Endothelial cell (in vitro differentiated cells): ENCODE results near the gene SLC26A4. TPM values are rescaled to one million over a fixed set of nuclear protein-coding genes. Genes with fewer than 3 reads are reported as not detected.

Experiments
- DNase-seq: peaks from one replicate; pipeline ENCODE4 v3.0.0; 2021; ENCODE audit warnings: low spot score
- H3K27ac Mint-ChIP-seq: one replicate; pipeline ENCODE4 v1.8.0; 2021; ENCODE audit warnings: mixed read lengths, inconsistent platforms; ENCODE audit not compliant: unreplicated experiment
- H3K27me3 Mint-ChIP-seq: one replicate; pipeline ENCODE4 v1.8.0; 2021; ENCODE audit warnings: mild to moderate bottlenecking, moderate library complexity, mixed read lengths, inconsistent platforms; ENCODE audit not compliant: unreplicated experiment
- H3K36me3 Mint-ChIP-seq: one replicate; pipeline ENCODE4 v1.8.0; 2021; ENCODE audit warnings: mild to moderate bottlenecking, low read depth, mixed read lengths, inconsistent platforms; ENCODE audit not compliant: unreplicated experiment
- H3K4me1 Mint-ChIP-seq: one replicate; pipeline ENCODE4 v1.8.0; 2021; ENCODE audit warnings: mild to moderate bottlenecking, mixed read lengths, inconsistent platforms; ENCODE audit not compliant: unreplicated experiment
- H3K4me3 Mint-ChIP-seq: one replicate; pipeline ENCODE4 v1.8.0; 2021; ENCODE audit warnings: mild to moderate bottlenecking, mixed read lengths, inconsistent platforms; ENCODE audit not compliant: unreplicated experiment
- H3K9me3 Mint-ChIP-seq: one replicate; pipeline ENCODE4 v1.8.0; 2021; ENCODE audit warnings: mixed read lengths, inconsistent platforms; ENCODE audit not compliant: unreplicated experiment
- total RNA-seq: library from RNA; stranded (reverse); fragmentation: NEBNext Ultra II Directional; extraction: Animal tissue kit (Norgen Biotek cat#: 25700); gene quantifications from one replicate; pipeline ENCODE4 v1.2.1, GENCODE V29; 2021; ENCODE audit not compliant: unreplicated experiment
- TF ChIP-seq, protein P1 (sequence below): fragments of 200-600 bp; sonication (generic); IDR thresholded peaks from one replicate; pipeline ENCODE4 v1.5.0; 2021; ENCODE audit warnings: antibody characterized with exemption; ENCODE audit not compliant: unreplicated experiment

The SLC26A4 gene
- total RNA-seq, 1 donor from 2014 or later: 0.67 TPM

DNA sequence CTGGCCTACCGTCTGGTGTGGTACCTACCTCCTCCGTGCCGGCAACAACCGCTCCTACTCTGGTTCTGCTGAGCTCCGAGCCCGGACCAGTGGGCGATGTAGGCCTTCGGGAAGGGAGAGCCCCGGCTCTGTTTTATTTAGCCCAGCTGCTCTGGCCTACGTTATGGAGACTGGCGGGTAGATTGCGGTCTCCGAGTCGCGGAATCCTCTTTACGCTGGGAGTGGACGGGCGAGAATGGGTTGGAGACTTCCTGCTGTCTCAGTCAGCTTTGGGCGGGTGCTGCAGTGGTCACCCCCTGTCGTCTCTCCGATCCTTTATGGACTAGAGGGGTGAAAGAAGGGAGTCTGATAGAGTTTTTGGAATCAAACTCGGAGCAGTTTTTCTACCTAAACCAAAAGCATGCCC, 83.7 kb downstream of the SLC26A4 start:
- no peak for DNase-seq
- Mint-ChIP-seq H3K4me3 (peak overlapping the region; percentile 98), H3K9me3 (no peaks in the 10 kb centered on the region), H3K27ac (peak overlapping the region; percentile 98), H3K4me1 (peaks cover 27% of the 10 kb centered on the region), H3K27me3 (peaks cover 6% of the 10 kb centered on the region), H3K36me3 (peaks cover 10% of the 10 kb centered on the region)
- TF ChIP-seq, protein P1, sequence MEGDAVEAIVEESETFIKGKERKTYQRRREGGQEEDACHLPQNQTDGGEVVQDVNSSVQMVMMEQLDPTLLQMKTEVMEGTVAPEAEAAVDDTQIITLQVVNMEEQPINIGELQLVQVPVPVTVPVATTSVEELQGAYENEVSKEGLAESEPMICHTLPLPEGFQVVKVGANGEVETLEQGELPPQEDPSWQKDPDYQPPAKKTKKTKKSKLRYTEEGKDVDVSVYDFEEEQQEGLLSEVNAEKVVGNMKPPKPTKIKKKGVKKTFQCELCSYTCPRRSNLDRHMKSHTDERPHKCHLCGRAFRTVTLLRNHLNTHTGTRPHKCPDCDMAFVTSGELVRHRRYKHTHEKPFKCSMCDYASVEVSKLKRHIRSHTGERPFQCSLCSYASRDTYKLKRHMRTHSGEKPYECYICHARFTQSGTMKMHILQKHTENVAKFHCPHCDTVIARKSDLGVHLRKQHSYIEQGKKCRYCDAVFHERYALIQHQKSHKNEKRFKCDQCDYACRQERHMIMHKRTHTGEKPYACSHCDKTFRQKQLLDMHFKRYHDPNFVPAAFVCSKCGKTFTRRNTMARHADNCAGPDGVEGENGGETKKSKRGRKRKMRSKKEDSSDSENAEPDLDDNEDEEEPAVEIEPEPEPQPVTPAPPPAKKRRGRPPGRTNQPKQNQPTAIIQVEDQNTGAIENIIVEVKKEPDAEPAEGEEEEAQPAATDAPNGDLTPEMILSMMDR: no peak

DNA sequence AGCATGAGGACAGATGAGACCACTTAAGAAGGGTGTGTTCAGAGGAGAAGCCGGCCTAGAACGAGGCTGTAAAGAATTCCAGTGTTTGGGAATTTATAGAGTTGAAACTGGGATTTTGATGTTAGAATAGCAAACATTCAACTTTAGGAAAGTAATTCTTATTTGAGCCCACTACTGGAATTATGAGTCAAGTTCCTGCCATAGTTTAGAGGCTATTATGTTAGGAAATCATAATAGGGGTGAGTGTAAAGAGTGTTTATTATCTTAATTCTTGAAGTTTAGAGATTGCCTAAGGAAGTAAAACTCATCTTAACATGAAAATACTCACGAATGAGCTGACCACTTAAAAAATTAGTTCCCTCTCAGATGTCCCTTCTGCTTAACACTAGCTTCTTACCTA, 85.4 kb downstream of the SLC26A4 start:
- Mint-ChIP-seq H3K4me1 (peaks cover 27% of the 10 kb centered on the region), H3K4me3 (peak overlapping the region; percentile 66), H3K36me3 (peaks cover 16% of the 10 kb centered on the region), H3K9me3 (no peaks in the 10 kb centered on the region), H3K27ac (peak overlapping the region; percentile 21), H3K27me3 (peaks cover 6% of the 10 kb centered on the region)
- TF ChIP-seq, protein P1: no peak
- DNase-seq: no peak

DNA sequence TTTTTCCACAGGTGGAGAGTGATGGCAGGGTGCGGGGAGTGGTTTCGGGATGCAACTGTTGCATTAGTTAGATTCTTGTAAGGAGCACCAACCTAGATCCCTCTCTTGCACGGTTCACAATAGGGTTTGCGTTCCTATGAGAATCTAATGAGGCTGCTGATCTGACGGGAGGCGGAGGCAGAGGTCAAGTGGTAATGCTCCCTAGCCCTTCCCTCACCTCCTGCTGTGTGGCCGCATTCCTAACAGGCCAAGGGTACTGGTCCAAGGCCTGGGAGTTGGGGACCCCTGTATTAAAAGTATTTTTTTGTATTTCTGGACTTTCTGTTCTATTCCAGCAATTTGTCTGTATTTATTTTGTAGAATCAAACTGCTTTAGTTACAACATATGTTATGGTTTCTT, 90.5 kb downstream of the SLC26A4 start:
- peaks cover 11% of the 10 kb centered on the region for H3K36me3 Mint-ChIP-seq
- H3K4me1 Mint-ChIP-seq: peaks cover 3% of the 10 kb centered on the region
- DNase-seq: no peak

DNA sequence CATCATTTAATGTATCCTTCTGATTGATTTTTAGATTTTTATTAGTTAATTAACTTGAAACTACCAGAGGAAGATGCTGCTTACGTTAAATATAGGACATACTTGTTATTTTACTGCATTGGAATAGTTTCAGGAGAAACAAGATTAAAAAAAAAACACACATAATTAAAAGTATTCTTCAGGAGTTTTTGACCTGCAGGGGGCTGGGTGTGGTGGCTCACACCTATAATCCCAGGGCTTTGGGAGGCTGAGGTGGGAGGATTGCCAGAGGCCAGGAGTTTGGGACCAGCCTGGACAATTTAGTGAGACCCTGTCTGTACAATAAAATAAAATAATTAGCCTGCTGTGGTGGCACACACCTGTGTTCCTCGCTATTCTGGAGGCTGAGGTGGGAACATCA, 94.0 kb downstream of the SLC26A4 start:
- TF ChIP-seq, protein P1: peak; percentile 42
- H3K4me3 Mint-ChIP-seq: no peak overlapping the region
- no peaks in the 10 kb centered on the region for H3K9me3 Mint-ChIP-seq
- peaks cover 24% of the 10 kb centered on the region for H3K36me3 Mint-ChIP-seq
- H3K27me3 Mint-ChIP-seq: no peaks in the 10 kb centered on the region
- H3K4me1 Mint-ChIP-seq: no peaks in the 10 kb centered on the region
- no peak for DNase-seq
- no peak overlapping the region for H3K27ac Mint-ChIP-seq

More for the DNA sequence above, 90.5 kb downstream of the SLC26A4 start:
- H3K27ac Mint-ChIP-seq: no peak overlapping the region
- H3K9me3 Mint-ChIP-seq: no peaks in the 10 kb centered on the region
- TF ChIP-seq, protein P1: no peak
- no peaks in the 10 kb centered on the region for H3K27me3 Mint-ChIP-seq
- no peak overlapping the region for H3K4me3 Mint-ChIP-seq

DNA sequence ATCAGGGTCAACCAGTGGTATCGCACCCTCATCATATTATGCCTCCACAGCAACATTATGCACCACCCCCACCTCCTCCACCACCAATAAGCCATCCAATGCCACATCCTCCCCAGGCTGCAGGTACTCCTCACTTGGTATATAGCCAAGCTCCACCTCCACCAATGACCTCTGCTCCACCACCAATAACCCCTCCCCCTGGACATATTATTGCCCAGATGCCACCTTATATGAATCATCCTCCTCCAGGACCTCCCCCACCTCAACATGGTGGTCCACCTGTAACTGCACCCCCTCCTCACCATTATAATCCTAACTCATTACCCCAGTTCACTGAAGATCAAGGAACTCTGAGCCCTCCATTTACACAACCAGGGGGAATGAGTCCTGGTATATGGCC, 98.0 kb downstream of the SLC26A4 start:
- Mint-ChIP-seq H3K27me3 (no peaks in the 10 kb centered on the region), H3K9me3 (no peaks in the 10 kb centered on the region), H3K4me1 (no peaks in the 10 kb centered on the region), H3K4me3 (peak overlapping the region; percentile 13), H3K36me3 (peaks cover 13% of the 10 kb centered on the region), H3K27ac (no peak overlapping the region)
- DNase-seq: no peak
- TF ChIP-seq, protein P1: no peak
